ENCODE results near the gene PRMT7.
A peak's percentile ranks its signal among the peaks of the same experiment; 100 is the strongest.

The PRMT7 gene

GRCh38 chr16:68310774-68311511 is at the start of gene PRMT7, which contains the start of gene SLC7A6OS:
TSS of gene PRMT7 (plus strand) at chr16:68311019. CDS start at chr16:68315980, 4,961 bp downstream.
TSS of gene SLC7A6OS (minus strand) at chr16:68310946. CDS start at chr16:68310926, 20 bp downstream.
- peak; percentile 97 for DNase-seq (ENCODE audit: low spot score)

GRCh38 chr16:68263559-68264127 is 47.2 kb upstream of the PRMT7 start:
- DNase-seq (ENCODE audit: low spot score) = no peak

- peak; percentile 87 for DNase-seq (ENCODE audit: low spot score)
Observed at GRCh38 chr16:68264128-68265077, 46.4 kb upstream of the PRMT7 start, which contains the start of gene SLC7A6. TSS of gene SLC7A6 (plus strand) at chr16:68264526. CDS start at chr16:68274727, 10,201 bp downstream.

GRCh38 chr16:68265078-68265920 is 45.5 kb upstream of the PRMT7 start:
- DNase-seq (ENCODE audit: low spot score) = peak; percentile 38

- DNase-seq (ENCODE audit: low spot score) = no peak
Observed at GRCh38 chr16:68267612-68268405, 43.0 kb upstream of the PRMT7 start.

GRCh38 chr16:68269793-68270192 is 41.0 kb upstream of the PRMT7 start:
- no peak for DNase-seq (ENCODE audit: low spot score)

- DNase-seq (ENCODE audit: low spot score) = no peak
Observed at GRCh38 chr16:68270353-68270752, 40.5 kb upstream of the PRMT7 start.

- peak; percentile 35 for DNase-seq (ENCODE audit: low spot score)
Observed at GRCh38 chr16:68272507-68273209, 38.2 kb upstream of the PRMT7 start.

GRCh38 chr16:68273459-68273858 is 37.4 kb upstream of the PRMT7 start:
- DNase-seq (ENCODE audit: low spot score) = no peak

GRCh38 chr16:68273896-68274295 is 36.9 kb upstream of the PRMT7 start:
- DNase-seq (ENCODE audit: low spot score) = no peak

GRCh38 chr16:68274441-68274840 is 36.4 kb upstream of the PRMT7 start:
- no peak for DNase-seq (ENCODE audit: low spot score)

- peak; percentile 64 for DNase-seq (ENCODE audit: low spot score)
Observed at GRCh38 chr16:68275611-68276191, 35.1 kb upstream of the PRMT7 start.

- no peak for DNase-seq (ENCODE audit: low spot score)
Observed at GRCh38 chr16:68276223-68276622, 34.6 kb upstream of the PRMT7 start.

- DNase-seq (ENCODE audit: low spot score) = no peak
Observed at GRCh38 chr16:68279726-68280558, 30.9 kb upstream of the PRMT7 start.

- DNase-seq (ENCODE audit: low spot score) = no peak
Observed at GRCh38 chr16:68281368-68282063, 29.3 kb upstream of the PRMT7 start.

GRCh38 chr16:68282064-68282452 is 28.8 kb upstream of the PRMT7 start:
- DNase-seq (ENCODE audit: low spot score) = no peak

GRCh38 chr16:68283346-68283745 is 27.5 kb upstream of the PRMT7 start:
- DNase-seq (ENCODE audit: low spot score) = peak; percentile 58

All from germinal center (tissue), 1 donor.